Nephron progenitor cell (in vitro differentiated cells): ENCODE results near the gene LDLRAD4.

Experiments
- DNase-seq: peaks from one replicate; pipeline ENCODE4 v3.0.0; 2021
- H3K27ac Mint-ChIP-seq: 2 replicates; pipeline ENCODE4 v1.8.0; 2021; ENCODE audit warnings: mild to moderate bottlenecking, moderate library complexity, mixed read lengths
- H3K27me3 Mint-ChIP-seq: 2 replicates; pipeline ENCODE4 v1.8.0; 2021; ENCODE audit warnings: mild to moderate bottlenecking, low read depth, mixed read lengths; ENCODE audit not compliant: poor library complexity
- H3K36me3 Mint-ChIP-seq: 2 replicates; pipeline ENCODE4 v1.8.0; 2021; ENCODE audit warnings: low read depth, mixed read lengths
- H3K4me1 Mint-ChIP-seq: 2 replicates; pipeline ENCODE4 v1.8.0; 2021; ENCODE audit warnings: mixed read lengths
- H3K4me3 Mint-ChIP-seq: 2 replicates; pipeline ENCODE4 v1.8.0; 2021; ENCODE audit warnings: mild to moderate bottlenecking, moderate library complexity, mixed read lengths
- H3K9me3 Mint-ChIP-seq: 2 replicates; pipeline ENCODE4 v1.8.0; 2021; ENCODE audit warnings: mild to moderate bottlenecking, moderate library complexity, mixed read lengths
- CTCF ChIP-seq: fragments of 200-600 bp; sonication (generic); IDR thresholded peaks from 2 replicates; pipeline ENCODE4 v1.5.0; 2021; ENCODE audit warnings: antibody characterized with exemption

LDLRAD4 gene

GRCh38 chr18:13403786-13404549 lies 185.4 kb downstream of the LDLRAD4 start:
- peaks cover 5% of the 10 kb centered on the region for H3K27me3 Mint-ChIP-seq
- no peak for TF ChIP-seq CTCF
- DNase-seq, result no peak
- no peak overlapping the region for H3K4me3 Mint-ChIP-seq
- no peaks in the 10 kb centered on the region for H3K36me3 Mint-ChIP-seq
- peaks cover 34% of the 10 kb centered on the region for H3K4me1 Mint-ChIP-seq
- no peaks in the 10 kb centered on the region for H3K9me3 Mint-ChIP-seq
- no peak overlapping the region for H3K27ac Mint-ChIP-seq

- H3K27me3 Mint-ChIP-seq, result peaks cover 8% of the 10 kb centered on the region
- peaks cover 37% of the 10 kb centered on the region for H3K4me1 Mint-ChIP-seq
- no peak overlapping the region for H3K27ac Mint-ChIP-seq
- H3K36me3 Mint-ChIP-seq, result no peaks in the 10 kb centered on the region
- DNase-seq, result no peak
- H3K4me3 Mint-ChIP-seq, result no peak overlapping the region
- TF ChIP-seq CTCF, result no peak
- peaks cover 9% of the 10 kb centered on the region for H3K9me3 Mint-ChIP-seq
Measured at GRCh38 chr18:13405305-13406038, 186.9 kb downstream of the LDLRAD4 start.

- H3K36me3 Mint-ChIP-seq, result no peaks in the 10 kb centered on the region
- H3K27ac Mint-ChIP-seq, result no peak overlapping the region
- H3K27me3 Mint-ChIP-seq, result peaks cover 8% of the 10 kb centered on the region
- H3K9me3 Mint-ChIP-seq, result peaks cover 11% of the 10 kb centered on the region
- no peak for DNase-seq
- no peak overlapping the region for H3K4me3 Mint-ChIP-seq
- TF ChIP-seq CTCF, result no peak
- peaks cover 37% of the 10 kb centered on the region for H3K4me1 Mint-ChIP-seq
Measured at GRCh38 chr18:13406049-13406615, 187.6 kb downstream of the LDLRAD4 start.

GRCh38 chr18:13406736-13407135 lies 188.2 kb downstream of the LDLRAD4 start:
- Mint-ChIP-seq H3K4me1 (peaks cover 37% of the 10 kb centered on the region), H3K27ac (no peak overlapping the region), H3K9me3 (peaks cover 16% of the 10 kb centered on the region), H3K36me3 (no peaks in the 10 kb centered on the region), H3K4me3 (no peak overlapping the region), H3K27me3 (peaks cover 8% of the 10 kb centered on the region)
- no peak for TF ChIP-seq CTCF
- no peak for DNase-seq

GRCh38 chr18:13407484-13407883 lies 188.9 kb downstream of the LDLRAD4 start:
- H3K4me1 Mint-ChIP-seq, result peaks cover 37% of the 10 kb centered on the region
- H3K4me3 Mint-ChIP-seq, result no peak overlapping the region
- H3K27ac Mint-ChIP-seq, result no peak overlapping the region
- H3K27me3 Mint-ChIP-seq, result peaks cover 7% of the 10 kb centered on the region
- DNase-seq, result no peak
- no peaks in the 10 kb centered on the region for H3K36me3 Mint-ChIP-seq
- H3K9me3 Mint-ChIP-seq, result peaks cover 21% of the 10 kb centered on the region
- TF ChIP-seq CTCF, result no peak
